Kidney (tissue), 14 donors: ENCODE data around the gene TRIO. TPM values are rescaled to one million over a fixed set of nuclear protein-coding genes. Genes with fewer than 3 reads are reported as not detected.

Experiments
- DNase-seq, 5 donors: peaks; one replicate each; pipeline ENCODE4 v3.0.0-alpha.2; 2013 to 2020
- FAIRE-seq: peaks from 2 replicates; lab custom pipeline; 2012; peaks lifted over from hg19 to GRCh38; lab: Jason Lieb, UNC
- H3K27ac ChIP-seq, 2 donors: one replicate each; pipeline ENCODE4 v1.7.0; 2013; ENCODE audit warnings: low read depth in 2 of 2, low read length in 2 of 2, inconsistent platforms in 1 of 2
- H3K27me3 ChIP-seq: one replicate; pipeline ENCODE4 v1.7.1; 2013; ENCODE audit warnings: low read length, inconsistent platforms; ENCODE audit not compliant: control insufficient read depth, insufficient read depth
- H3K36me3 ChIP-seq, 3 donors: one replicate each; pipeline versions ENCODE4 v1.7.0 to v1.7.1; 2013; ENCODE audit warnings: low read length in 3 of 3, control low read depth in 1 of 3, inconsistent platforms in 1 of 3; ENCODE audit not compliant: insufficient read depth in 3 of 3, control insufficient read depth in 2 of 3
- H3K4me1 ChIP-seq, 3 donors: one replicate each; pipeline versions ENCODE4 v1.7.0 to v1.7.1; 2013; ENCODE audit warnings: low read length in 3 of 3, inconsistent platforms in 1 of 3, low read depth in 1 of 3; ENCODE audit not compliant: control insufficient read depth in 2 of 3, insufficient read depth in 2 of 3
- H3K4me3 ChIP-seq, 3 donors: one replicate each; pipeline versions ENCODE4 v1.7.0 to v1.8.1; 2013; ENCODE audit warnings: low read length in 3 of 3, control low read depth in 1 of 3, inconsistent platforms in 1 of 3
- H3K9ac ChIP-seq, 3 donors: one replicate each; pipeline versions ENCODE4 v1.7.0 to v1.7.1; 2013; ENCODE audit warnings: low read length in 3 of 3, control low read depth in 1 of 3, inconsistent platforms in 1 of 3
- H3K9me3 ChIP-seq, 3 donors: one replicate each; pipeline versions ENCODE4 v1.7.0 to v1.7.1; 2013; ENCODE audit warnings: low read length in 3 of 3, control low read depth in 1 of 3, inconsistent platforms in 1 of 3; ENCODE audit not compliant: control insufficient read depth in 2 of 3, insufficient read depth in 1 of 3
- intact Hi-C: fragments of 100-400 bp; cut with DNase I; formaldehyde crosslinking; loops from one replicate; pipeline ENCODE4 v1.11.1; 2022
- polyA plus RNA-seq: library from polyadenylated mRNA; stranded (reverse); fragments of 350-450 nt; fragmentation: Illumina TruSeq; extraction: RNeasy Lipid Tissue Mini Kit (QIAGEN cat#74804); gene quantifications from one replicate; pipeline ENCODE4 v1.2.3, GENCODE V29; 2014; ENCODE audit warnings: low read depth, low replicate concordance; ENCODE audit not compliant: insufficient read depth
- total RNA-seq: library from RNA; stranded (reverse); fragmentation: NEBNext Ultra II Directional; extraction: Animal tissue kit (Norgen Biotek cat#: 25700); gene quantifications from one replicate; pipeline ENCODE4 v1.2.1, GENCODE V29; 2021
- TF ChIP-seq, protein P1 (sequence below): IDR thresholded peaks from 3 replicates; pipeline ENCODE4 v1.5.1; 2012; ENCODE audit warnings: mild to moderate bottlenecking, moderate library complexity, borderline replicate concordance; ENCODE audit not compliant: insufficient read depth; ENCODE audit errors: extremely low read depth
- donor health status: control.
- donor health status: control.
- donor health status: control.
- donor health status: control.
- donor health status: control.
- donor health status: DM: yes; HTN: yes; CAD: no.
- donor health status: Normal renal cell carcinoma (clear cell type).

The TRIO gene
- total and polyA plus RNA-seq, 2 donors from 2014 or later, result 9.5 to 149 TPM

DNA sequence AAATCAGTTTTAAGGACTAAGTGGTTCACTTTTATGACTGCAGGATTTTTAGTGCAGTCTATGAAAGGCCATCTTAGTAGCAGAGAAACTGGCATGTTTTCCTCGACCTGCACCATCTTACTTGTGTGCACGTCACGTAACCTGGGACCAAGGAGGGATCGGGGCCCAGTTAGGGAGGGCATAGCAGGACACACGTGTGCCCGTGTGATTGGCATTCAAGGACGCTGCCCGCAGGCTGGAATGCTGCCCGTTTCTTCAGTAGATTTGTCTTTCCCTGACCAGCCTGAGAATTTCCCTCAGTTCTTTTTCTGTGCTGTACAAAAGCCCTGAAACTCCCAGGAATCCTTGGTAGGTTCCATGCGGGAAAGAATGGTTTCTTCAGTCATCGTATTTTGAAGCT, 196.3 kb downstream of the TRIO start:
- no peak overlapping the region for H3K4me3 ChIP-seq
- intact Hi-C loops, result no loop called here
- TF ChIP-seq, protein P1, sequence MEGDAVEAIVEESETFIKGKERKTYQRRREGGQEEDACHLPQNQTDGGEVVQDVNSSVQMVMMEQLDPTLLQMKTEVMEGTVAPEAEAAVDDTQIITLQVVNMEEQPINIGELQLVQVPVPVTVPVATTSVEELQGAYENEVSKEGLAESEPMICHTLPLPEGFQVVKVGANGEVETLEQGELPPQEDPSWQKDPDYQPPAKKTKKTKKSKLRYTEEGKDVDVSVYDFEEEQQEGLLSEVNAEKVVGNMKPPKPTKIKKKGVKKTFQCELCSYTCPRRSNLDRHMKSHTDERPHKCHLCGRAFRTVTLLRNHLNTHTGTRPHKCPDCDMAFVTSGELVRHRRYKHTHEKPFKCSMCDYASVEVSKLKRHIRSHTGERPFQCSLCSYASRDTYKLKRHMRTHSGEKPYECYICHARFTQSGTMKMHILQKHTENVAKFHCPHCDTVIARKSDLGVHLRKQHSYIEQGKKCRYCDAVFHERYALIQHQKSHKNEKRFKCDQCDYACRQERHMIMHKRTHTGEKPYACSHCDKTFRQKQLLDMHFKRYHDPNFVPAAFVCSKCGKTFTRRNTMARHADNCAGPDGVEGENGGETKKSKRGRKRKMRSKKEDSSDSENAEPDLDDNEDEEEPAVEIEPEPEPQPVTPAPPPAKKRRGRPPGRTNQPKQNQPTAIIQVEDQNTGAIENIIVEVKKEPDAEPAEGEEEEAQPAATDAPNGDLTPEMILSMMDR, result no peak
- no peaks in the 10 kb centered on the region for H3K27me3 ChIP-seq
- FAIRE-seq (no peak), DNase-seq (no peak)
- H3K27ac ChIP-seq, result no peak overlapping the region
- H3K4me1 ChIP-seq, result no peaks in the 10 kb centered on the region
- H3K9ac ChIP-seq, result no peak overlapping the region
- H3K9me3 ChIP-seq, result no peaks in the 10 kb centered on the region
- H3K36me3 ChIP-seq, result peaks cover 4 to 23% (median 15%) of the 10 kb centered on the region in 3 donors

DNA sequence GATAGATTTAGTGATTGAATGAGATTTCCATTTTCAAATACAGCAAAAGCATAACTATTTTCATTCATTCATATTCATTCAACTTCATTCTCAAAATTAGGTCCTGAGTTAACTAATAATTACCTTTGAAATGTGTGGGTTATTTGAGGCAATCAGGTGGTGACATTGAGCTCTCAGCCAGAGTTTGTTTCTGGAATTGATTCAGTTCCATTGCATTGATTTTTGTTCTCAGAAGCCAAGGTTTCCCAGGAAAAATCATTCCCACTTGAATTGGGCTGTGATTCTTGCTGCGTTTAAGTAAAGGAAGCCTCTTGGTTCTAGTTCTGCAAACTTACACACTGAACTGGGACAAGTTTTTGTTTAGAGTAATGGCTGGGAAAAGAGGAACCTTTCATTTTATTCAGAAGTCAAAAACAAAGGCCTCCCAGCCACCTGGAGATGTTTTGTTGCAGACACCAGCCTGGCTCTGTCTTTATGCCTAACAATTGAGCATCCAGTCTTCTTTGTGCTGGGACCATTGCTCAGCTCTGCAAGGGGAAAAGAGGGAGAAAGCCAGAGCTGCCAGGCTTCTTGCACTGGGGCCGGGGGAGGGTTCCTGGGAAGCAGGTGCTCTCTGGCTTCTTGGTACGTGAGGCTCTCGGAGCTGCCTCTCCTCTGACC, 198.6 kb downstream of the TRIO start:
- Histone ChIP-seq H3K9me3 (no peaks in the 10 kb centered on the region), H3K27me3 (no peaks in the 10 kb centered on the region), H3K27ac (no peak overlapping the region), H3K9ac (no peak overlapping the region), H3K4me3 (no peak overlapping the region), H3K36me3 (peaks cover 8 to 14% (median 9%) of the 10 kb centered on the region in 3 donors), H3K4me1 (no peaks in the 10 kb centered on the region)
- intact Hi-C loops, result no loop called here
- FAIRE-seq (no peak), DNase-seq (no peak)
- TF ChIP-seq, protein P1, result no peak

DNA sequence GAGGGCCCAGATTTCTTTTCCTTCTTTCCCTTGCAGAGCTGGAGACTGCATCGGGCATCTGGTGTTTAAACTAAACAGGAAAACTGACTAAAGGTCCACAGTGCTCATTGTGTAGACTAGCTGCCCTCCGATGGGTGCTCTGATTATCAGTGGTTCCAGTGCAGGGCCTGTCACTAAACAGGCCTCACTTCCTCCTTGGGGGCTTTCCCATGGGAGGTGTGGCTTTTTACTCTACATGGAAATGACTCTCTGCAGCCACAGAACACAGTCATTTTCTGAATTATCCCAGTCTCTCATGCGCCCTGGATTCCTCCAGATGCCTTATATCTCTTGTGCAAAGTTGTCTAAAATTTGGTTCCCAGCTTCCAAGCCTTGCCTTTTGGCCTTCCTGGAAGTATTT, 199.2 kb downstream of the TRIO start:
- intact Hi-C loops, result no loop called here
- H3K9ac ChIP-seq, result no peak overlapping the region

More for the DNA sequence above, 199.2 kb downstream of the TRIO start:
- Histone ChIP-seq H3K36me3 (peaks cover 6 to 10% (median 8%) of the 10 kb centered on the region in 3 donors), H3K27me3 (no peaks in the 10 kb centered on the region), H3K4me3 (no peak overlapping the region), H3K9me3 (no peaks in the 10 kb centered on the region), H3K27ac (no peak overlapping the region), H3K4me1 (no peaks in the 10 kb centered on the region)
- DNase-seq (no peak), FAIRE-seq (no peak)
- TF ChIP-seq, protein P1, result no peak
